HG02623 (cell line): ENCODE results near the gene TRIM31.

ENCODE experiments used
- ATAC-seq: cut with Tn5 transposase; IDR thresholded peaks from one replicate; pipeline ENCODE4 v1.9.1; 2021; ENCODE audit warnings: moderate library complexity; ENCODE audit not compliant: unreplicated experiment

TRIM31 gene

GRCh38 chr6:30055513-30055912, 57.4 kb downstream of the TRIM31 start:
- ATAC-seq, result no peak

GRCh38 chr6:30053682-30054081, 59.2 kb downstream of the TRIM31 start:
- ATAC-seq, result no peak
